OCI-LY3 (cell line): ENCODE measurements around the gene TAS1R2.

Experiments used
- EZH2phosphoT487 ChIP-seq: fragments of 200-600 bp; shearing (Covaris generic); IDR thresholded peaks from 2 replicates; pipeline ENCODE4 v1.6.1; 2018; ENCODE audit warnings: antibody characterized with exemption, mixed run types, low read depth
- TF ChIP-seq, protein P1 (sequence below): fragments of 200-600, 300-600 bp; sonication (generic); IDR thresholded peaks from 2 replicates; pipeline ENCODE4 v1.5.1; 2014; ENCODE audit warnings: antibody characterized with exemption, low read length, low read depth

DNA sequence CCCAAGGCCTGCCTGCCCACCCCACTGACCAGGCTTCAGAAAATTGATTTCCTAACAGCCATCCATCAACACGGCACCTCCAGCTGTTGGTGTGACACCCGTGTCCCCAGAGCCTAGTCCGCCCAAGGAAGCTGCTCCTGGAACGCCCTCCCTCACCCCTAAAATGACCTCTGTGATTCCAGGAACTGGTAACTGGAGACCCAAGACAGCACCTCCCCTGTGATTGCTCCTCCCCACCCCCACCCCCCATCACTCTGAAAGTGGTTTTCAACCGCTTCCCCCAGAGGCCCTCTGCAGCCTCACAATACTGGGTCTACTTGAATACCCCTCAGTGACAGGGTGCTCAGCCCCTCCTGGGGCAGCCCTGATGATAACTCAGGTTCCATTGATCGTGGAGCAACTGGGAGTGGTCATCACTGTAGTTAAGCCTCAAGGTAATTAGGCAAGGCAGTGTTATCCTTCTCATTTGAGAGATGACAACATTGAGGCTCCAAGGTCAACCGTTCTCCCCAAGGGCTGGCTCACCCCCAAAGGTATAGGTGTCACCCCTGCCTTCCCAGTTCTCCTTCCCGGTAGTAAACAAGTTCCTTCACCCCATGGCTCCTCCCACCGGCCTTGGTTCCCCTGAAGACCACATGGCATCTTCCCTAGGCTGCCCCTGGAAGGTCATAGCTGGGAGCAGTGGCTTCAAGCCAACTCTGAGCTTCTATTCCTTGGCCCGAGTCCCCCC, 52.0 kb downstream of the TAS1R2 start:
- TF ChIP-seq, protein P1, sequence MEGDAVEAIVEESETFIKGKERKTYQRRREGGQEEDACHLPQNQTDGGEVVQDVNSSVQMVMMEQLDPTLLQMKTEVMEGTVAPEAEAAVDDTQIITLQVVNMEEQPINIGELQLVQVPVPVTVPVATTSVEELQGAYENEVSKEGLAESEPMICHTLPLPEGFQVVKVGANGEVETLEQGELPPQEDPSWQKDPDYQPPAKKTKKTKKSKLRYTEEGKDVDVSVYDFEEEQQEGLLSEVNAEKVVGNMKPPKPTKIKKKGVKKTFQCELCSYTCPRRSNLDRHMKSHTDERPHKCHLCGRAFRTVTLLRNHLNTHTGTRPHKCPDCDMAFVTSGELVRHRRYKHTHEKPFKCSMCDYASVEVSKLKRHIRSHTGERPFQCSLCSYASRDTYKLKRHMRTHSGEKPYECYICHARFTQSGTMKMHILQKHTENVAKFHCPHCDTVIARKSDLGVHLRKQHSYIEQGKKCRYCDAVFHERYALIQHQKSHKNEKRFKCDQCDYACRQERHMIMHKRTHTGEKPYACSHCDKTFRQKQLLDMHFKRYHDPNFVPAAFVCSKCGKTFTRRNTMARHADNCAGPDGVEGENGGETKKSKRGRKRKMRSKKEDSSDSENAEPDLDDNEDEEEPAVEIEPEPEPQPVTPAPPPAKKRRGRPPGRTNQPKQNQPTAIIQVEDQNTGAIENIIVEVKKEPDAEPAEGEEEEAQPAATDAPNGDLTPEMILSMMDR = no peak
- TF ChIP-seq EZH2phosphoT487 = no peak
